Esophagus muscularis mucosa (tissue), 4 donors: Measurements from ENCODE around the gene DSG4. TPM values are rescaled to one million over a fixed set of nuclear protein-coding genes. Genes with fewer than 3 reads are reported as not detected.

Source experiments
- DNase-seq: peaks from one replicate; pipeline ENCODE4 v3.0.0-alpha.2; 2017; ENCODE audit errors: extremely low spot score
- H3K27ac ChIP-seq, 4 donors: fragments of 200-600 bp; sonication (generic); replicated peaks in 1 of 4; 1 replicate in 3 of 4; 2 replicates in 1 of 4; pipeline ENCODE4 v1.5.1; 2016 to 2019; ENCODE audit warnings: mild to moderate bottlenecking in 1 of 4
- H3K27me3 ChIP-seq, 4 donors: fragments of 200-600 bp; sonication (generic); one replicate each; pipeline versions ENCODE4 v1.5.1 to v1.6.0; 2016 to 2019
- H3K36me3 ChIP-seq, 4 donors: fragments of 200-600 bp; sonication (generic); one replicate each; pipeline ENCODE4 v1.5.1; 2016 to 2019
- H3K4me1 ChIP-seq, 4 donors: fragments of 200-600 bp; sonication (generic); one replicate each; pipeline ENCODE4 v1.5.1; 2016 to 2019
- H3K4me3 ChIP-seq, 4 donors: fragments of 200-600 bp; sonication (generic); 1 replicate in 2 of 4; 2 replicates in 2 of 4; pipeline ENCODE4 v1.5.1; 2016 to 2019; ENCODE audit warnings: mild to moderate bottlenecking in 4 of 4, moderate library complexity in 1 of 4
- H3K9me3 ChIP-seq, 4 donors: fragments of 200-600 bp; sonication (generic); 1 replicate in 3 of 4; 2 replicates in 1 of 4; pipeline ENCODE4 v1.5.1; 2016 to 2019
- EP300 ChIP-seq: sonication (generic); formaldehyde crosslinking; IDR thresholded peaks from one replicate; pipeline ENCODE4 v1.6.1; 2017; ENCODE audit warnings: antibody characterized with exemption
- POLR2A ChIP-seq: fragments of 450-650 bp; IDR thresholded peaks from one replicate; pipeline ENCODE4 v1.6.1; 2017; ENCODE audit warnings: antibody characterized with exemption, moderate library complexity, mild to moderate bottlenecking, low read depth
- POLR2AphosphoS5 ChIP-seq, 2 donors: sonication (generic); formaldehyde crosslinking; IDR thresholded peaks; one replicate each; pipeline ENCODE4 v1.6.1; 2017; ENCODE audit warnings: antibody characterized with exemption in 2 of 2
- WGBS: methylation state at CpG from one replicate; pipeline ENCODE4 v1.1.5; 2018; 5-methylcytosine and 5-hydroxymethylcytosine counted together
- intact Hi-C: fragments of 100-400 bp; cut with DNase I; formaldehyde crosslinking; loops from one replicate; pipeline ENCODE4 v1.15.1; 2023
- total RNA-seq, 4 donors: library from RNA; depleted of rRNA; stranded (reverse); fragments of >200 nt; gene quantifications; one replicate each; pipeline versions ENCODE4 v1.1.0 to v1.2.1, GENCODE V29; 2016
- TF ChIP-seq, protein P1 (sequence below), 3 experiments: fragments of 200-600 bp in 2 of 3; fragments of 450-650 bp in 1 of 3; sonication (generic) in 2 of 3; IDR thresholded peaks; one replicate each; pipeline ENCODE4 v1.5.1; 2017 to 2019; ENCODE audit warnings: antibody characterized with exemption in 3 of 3, mild to moderate bottlenecking in 2 of 3, moderate library complexity in 1 of 3

The DSG4 gene
- total RNA-seq, 4 donors from 2014 or later = not detected

DNA sequence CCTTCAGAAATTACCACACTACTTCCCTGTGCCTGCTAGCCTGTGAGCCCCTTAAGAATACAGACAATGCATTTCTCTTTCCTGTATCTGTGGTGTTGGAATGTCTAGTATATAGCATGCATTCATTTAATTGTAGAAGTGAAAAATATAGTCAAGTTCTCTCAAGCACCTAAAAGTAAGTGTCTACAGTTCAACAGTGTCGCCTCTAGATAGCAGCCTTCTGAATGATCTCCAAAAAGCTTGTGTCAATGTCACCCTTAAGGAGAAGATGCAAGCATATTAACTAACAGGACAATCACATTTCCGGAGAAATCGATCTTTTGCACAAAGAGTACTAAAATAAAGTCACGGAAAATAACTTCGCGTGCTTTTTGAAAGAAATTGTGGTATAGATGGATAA, 43.5 kb downstream of the DSG4 start:
- H3K4me3 ChIP-seq = no peak overlapping the region

DNA sequence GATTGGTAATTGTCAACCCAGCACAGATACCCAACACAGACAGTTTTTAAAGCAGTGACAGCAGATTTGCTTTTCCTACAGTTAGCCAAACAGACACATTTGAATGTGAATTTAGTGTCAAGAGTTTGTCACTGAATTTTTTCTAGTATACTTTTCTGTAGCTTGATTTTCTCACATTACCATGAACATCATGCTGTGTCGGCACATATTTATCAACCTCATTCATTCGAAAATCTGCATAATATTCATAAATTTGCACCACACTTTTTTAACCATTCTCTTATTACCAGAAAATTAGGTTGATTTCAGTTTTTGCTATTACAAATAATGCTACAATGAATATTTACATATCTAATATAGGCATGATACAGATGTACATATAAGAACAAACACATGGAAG, 43.9 kb downstream of the DSG4 start:
- DNase-seq = no peak
- Histone ChIP-seq H3K27ac (no peak overlapping the region), H3K9me3 (no peaks in the 10 kb centered on the region), H3K4me1 (no peaks in the 10 kb centered on the region), H3K27me3 (no peaks in the 10 kb centered on the region), H3K4me3 (no peak overlapping the region), H3K36me3 (no peaks in the 10 kb centered on the region)
- WGBS = 92% methylated on average over 2 of the region's 2 CpGs
- intact Hi-C loops = no loop called here
- TF ChIP-seq EP300 = no peak
- no peak for TF ChIP-seq POLR2A
- no peak for TF ChIP-seq POLR2AphosphoS5 (IDR thresholded peaks at IDR 0.05)
- TF ChIP-seq, protein P1, sequence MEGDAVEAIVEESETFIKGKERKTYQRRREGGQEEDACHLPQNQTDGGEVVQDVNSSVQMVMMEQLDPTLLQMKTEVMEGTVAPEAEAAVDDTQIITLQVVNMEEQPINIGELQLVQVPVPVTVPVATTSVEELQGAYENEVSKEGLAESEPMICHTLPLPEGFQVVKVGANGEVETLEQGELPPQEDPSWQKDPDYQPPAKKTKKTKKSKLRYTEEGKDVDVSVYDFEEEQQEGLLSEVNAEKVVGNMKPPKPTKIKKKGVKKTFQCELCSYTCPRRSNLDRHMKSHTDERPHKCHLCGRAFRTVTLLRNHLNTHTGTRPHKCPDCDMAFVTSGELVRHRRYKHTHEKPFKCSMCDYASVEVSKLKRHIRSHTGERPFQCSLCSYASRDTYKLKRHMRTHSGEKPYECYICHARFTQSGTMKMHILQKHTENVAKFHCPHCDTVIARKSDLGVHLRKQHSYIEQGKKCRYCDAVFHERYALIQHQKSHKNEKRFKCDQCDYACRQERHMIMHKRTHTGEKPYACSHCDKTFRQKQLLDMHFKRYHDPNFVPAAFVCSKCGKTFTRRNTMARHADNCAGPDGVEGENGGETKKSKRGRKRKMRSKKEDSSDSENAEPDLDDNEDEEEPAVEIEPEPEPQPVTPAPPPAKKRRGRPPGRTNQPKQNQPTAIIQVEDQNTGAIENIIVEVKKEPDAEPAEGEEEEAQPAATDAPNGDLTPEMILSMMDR (IDR thresholded peaks at IDR 0.05) = no peak

More for the DNA sequence above, 43.5 kb downstream of the DSG4 start:
- Histone ChIP-seq H3K36me3 (no peaks in the 10 kb centered on the region), H3K27ac (no peak overlapping the region), H3K9me3 (no peaks in the 10 kb centered on the region), H3K4me1 (no peaks in the 10 kb centered on the region), H3K27me3 (no peaks in the 10 kb centered on the region)
- no peak for DNase-seq
- intact Hi-C loops = no loop called here
- 95% methylated on average over 6 of the region's 6 CpGs for WGBS
- TF ChIP-seq EP300 (no peak), POLR2AphosphoS5 (IDR thresholded peaks at IDR 0.05) (no peak), POLR2A (no peak)
- TF ChIP-seq, protein P1 (IDR thresholded peaks at IDR 0.05) = no peak

DNA sequence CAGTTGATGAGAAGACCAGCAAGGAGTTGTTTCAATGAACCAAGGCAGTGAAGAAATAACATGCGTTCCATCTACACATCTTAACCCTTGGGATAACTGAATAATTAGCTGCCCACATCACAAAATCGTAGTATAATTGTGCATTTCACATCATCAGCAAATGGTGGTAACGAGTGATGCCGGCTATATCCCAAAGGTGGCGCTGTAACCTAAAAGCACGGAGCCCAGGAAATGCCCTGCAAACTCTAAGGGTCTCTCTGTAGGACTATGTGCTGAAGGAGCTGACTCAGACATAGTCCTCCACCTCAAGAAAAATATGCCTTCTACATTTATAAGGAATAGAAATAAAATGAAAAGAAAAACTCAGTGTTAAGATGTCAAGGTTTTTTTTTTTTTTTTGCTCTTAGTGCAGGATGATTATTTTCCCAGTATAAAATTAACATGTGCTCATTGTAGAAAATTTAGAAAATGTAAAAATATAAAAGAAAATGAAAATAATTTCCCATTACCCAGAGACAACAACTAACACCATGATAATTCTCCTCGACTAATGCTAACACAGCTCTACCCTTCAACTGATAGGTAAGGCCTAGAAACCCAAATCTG, 47.9 kb downstream of the DSG4 start:
- no peaks in the 10 kb centered on the region for H3K36me3 ChIP-seq
- DNase-seq = no peak
- intact Hi-C loops = no loop called here
- no peak overlapping the region for H3K27ac ChIP-seq
- H3K4me1 ChIP-seq = no peaks in the 10 kb centered on the region
- TF ChIP-seq EP300 (no peak), POLR2A (no peak), POLR2AphosphoS5 (IDR thresholded peaks at IDR 0.05) (no peak)
- TF ChIP-seq, protein P1 (IDR thresholded peaks at IDR 0.05) = no peak
- no peak overlapping the region for H3K4me3 ChIP-seq
- no peaks in the 10 kb centered on the region for H3K27me3 ChIP-seq
- WGBS = 37% methylated on average over 7 of the region's 7 CpGs
- no peaks in the 10 kb centered on the region for H3K9me3 ChIP-seq

DNA sequence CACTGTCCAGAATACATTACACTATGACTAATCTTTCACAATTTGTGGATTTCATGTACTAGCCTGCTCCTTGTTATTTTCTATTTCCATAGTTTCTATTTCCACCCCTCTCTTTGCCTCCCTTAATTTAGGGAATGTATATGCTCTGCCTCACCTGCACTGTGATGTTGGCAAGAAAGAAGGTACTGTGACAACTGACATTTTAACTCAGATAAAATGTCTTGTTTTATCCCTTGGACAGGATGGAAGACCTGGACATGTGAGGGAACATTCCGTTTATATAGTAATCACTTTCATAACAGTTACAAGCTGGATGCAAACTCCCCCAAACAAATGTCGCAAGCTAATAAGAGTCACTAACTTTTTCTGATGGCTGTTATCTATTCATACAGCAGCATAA, 49.4 kb downstream of the DSG4 start:
- WGBS = 66% methylated on average over 2 of the region's 2 CpGs
- no peak for DNase-seq
- Histone ChIP-seq H3K27ac (no peak overlapping the region), H3K36me3 (no peaks in the 10 kb centered on the region), H3K27me3 (no peaks in the 10 kb centered on the region), H3K4me3 (no peak overlapping the region), H3K4me1 (no peaks in the 10 kb centered on the region), H3K9me3 (no peaks in the 10 kb centered on the region)
- intact Hi-C loops = no loop called here
- TF ChIP-seq EP300 = no peak
- no peak for TF ChIP-seq POLR2AphosphoS5 (IDR thresholded peaks at IDR 0.05)
- no peak for TF ChIP-seq POLR2A

DNA sequence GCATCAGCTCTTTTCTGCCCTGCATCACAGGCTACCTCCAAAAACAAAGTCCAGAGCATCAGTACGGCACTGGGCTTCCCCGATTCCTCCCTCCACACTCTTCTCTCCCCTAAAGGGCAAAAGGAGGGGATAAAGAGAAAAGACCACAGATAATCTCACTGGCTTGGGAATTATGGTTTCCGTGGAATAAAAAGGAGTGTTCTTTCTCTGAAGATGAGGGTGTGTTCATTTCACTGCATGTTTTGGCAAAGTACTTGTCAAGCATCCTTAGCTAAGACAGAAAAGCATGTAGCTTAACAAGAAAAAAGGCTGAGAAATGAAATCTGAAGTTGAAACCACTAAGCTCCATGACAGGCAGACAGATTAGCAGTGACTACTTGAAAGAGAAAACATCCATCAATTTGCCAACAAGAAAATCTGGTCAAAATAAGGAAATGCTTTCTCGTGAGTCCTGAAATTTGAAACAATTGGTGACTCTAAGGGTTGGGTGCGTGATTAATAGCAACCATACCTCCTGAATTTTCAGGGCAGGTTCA, 50.4 kb downstream of the DSG4 start:
- no peak for DNase-seq
- TF ChIP-seq, protein P1 (IDR thresholded peaks at IDR 0.05) = no peak
- no peak for TF ChIP-seq POLR2AphosphoS5 (IDR thresholded peaks at IDR 0.05)
- TF ChIP-seq POLR2A = no peak
- no peak for TF ChIP-seq EP300
- intact Hi-C loops = no loop called here
- Histone ChIP-seq H3K9me3 (no peaks in the 10 kb centered on the region), H3K36me3 (no peaks in the 10 kb centered on the region), H3K4me3 (no peak overlapping the region), H3K27ac (no peak overlapping the region), H3K4me1 (no peaks in the 10 kb centered on the region), H3K27me3 (no peaks in the 10 kb centered on the region)
- 68% methylated on average over 5 of the region's 5 CpGs for WGBS
